Esophagus (tissue), 2 donors: Measurements from ENCODE around the gene FXYD2. TPM values are rescaled to one million over a fixed set of nuclear protein-coding genes. Genes with fewer than 3 reads are reported as not detected.

Experiments
- H3K27ac ChIP-seq, 2 donors: one replicate each; pipeline ENCODE4 v1.5.1; 2013; ENCODE audit warnings: low read depth in 2 of 2, mild to moderate bottlenecking in 2 of 2, inconsistent platforms in 1 of 2, low read length in 1 of 2, moderate library complexity in 1 of 2
- H3K27me3 ChIP-seq, 2 donors: one replicate each; pipeline ENCODE4 v1.6.1; 2013; ENCODE audit warnings: low read length in 2 of 2, control low read depth in 1 of 2, mild to moderate bottlenecking in 1 of 2; ENCODE audit not compliant: insufficient read depth in 2 of 2, control insufficient read depth in 1 of 2
- H3K36me3 ChIP-seq, 2 donors: one replicate each; pipeline ENCODE4 v1.6.1; 2013; ENCODE audit warnings: low read length in 1 of 2; ENCODE audit not compliant: control insufficient read depth in 2 of 2, insufficient read depth in 2 of 2
- H3K4me1 ChIP-seq, 2 donors: one replicate each; pipeline ENCODE4 v1.6.1; 2013; ENCODE audit warnings: low read length in 1 of 2; ENCODE audit not compliant: control insufficient read depth in 2 of 2, insufficient read depth in 2 of 2
- H3K4me3 ChIP-seq, 2 donors: one replicate each; pipeline ENCODE4 v1.5.1; 2013; ENCODE audit warnings: low read length in 2 of 2, mild to moderate bottlenecking in 2 of 2, low read depth in 1 of 2, moderate library complexity in 1 of 2
- H3K9me3 ChIP-seq, 2 donors: one replicate each; pipeline ENCODE4 v1.6.1; 2013; ENCODE audit warnings: mild to moderate bottlenecking in 2 of 2, low read depth in 1 of 2, low read length in 1 of 2, moderate library complexity in 1 of 2; ENCODE audit not compliant: control insufficient read depth in 2 of 2, insufficient read depth in 1 of 2
- WGBS, 2 donors: extraction: QIAGEN DNeasy Blood & Tissue Kit; methylation state at CpG; one replicate each; pipeline ENCODE4 v1.1.7; 2013; 5-methylcytosine and 5-hydroxymethylcytosine counted together
- polyA plus RNA-seq, 2 donors: library from polyadenylated mRNA; stranded (reverse); fragments of 200-250 nt; gene quantifications; one replicate each; pipeline ENCODE4 v1.2.3, GENCODE V29; 2013
- donor health status: healthy with polysubstance abuse.
- donor health status: Bipolar disorder and iron deficiency.

FXYD2 gene
- polyA plus RNA-seq, 2 donors, result 0.75 to 1.0 TPM

DNA sequence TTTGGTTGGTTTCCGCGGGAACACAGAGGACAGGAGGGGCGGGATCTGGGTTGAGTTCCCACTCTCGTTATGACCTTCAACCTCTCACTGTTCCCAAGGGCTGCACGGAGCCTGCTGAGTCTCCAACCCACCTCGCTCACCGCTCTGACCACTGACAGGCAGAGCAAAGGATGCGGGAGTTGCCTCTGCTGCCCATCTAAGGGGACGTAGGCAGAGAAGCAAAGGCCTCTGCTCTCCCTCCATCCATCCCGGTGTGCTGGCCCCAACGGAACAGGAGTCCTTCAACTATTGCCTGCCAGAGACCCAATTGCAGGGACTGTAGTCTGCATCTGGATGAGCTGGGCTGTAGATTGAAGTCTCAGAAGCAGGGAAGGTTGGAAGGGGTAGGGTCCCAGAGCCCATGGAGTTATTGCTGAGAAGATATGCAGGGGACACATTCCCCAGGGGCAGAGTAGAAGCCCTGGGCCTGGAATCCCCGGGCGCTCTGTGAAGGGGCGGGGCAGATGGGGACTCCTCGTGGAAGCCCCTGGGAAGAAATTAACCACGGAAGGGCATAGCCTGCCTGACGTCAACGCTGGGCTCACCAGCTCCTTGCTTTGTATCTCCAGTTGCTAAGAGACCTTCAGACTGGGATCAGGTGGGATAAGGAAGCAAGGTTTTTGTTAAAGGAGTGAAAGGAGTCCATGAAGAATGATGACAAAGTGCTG lies 12.7 kb upstream of the FXYD2 start:
- H3K27ac ChIP-seq, result no peak overlapping the region
- no peak overlapping the region for H3K4me3 ChIP-seq
- no peaks in the 10 kb centered on the region for H3K27me3 ChIP-seq
- H3K4me1 ChIP-seq, result peaks cover 0 to 5% of the 10 kb centered on the region in 2 donors
- H3K9me3 ChIP-seq, result no peaks in the 10 kb centered on the region
- no peaks in the 10 kb centered on the region for H3K36me3 ChIP-seq
- 67 to 72% methylated on average over 18 of the region's 18 CpGs for WGBS, 2 donors

DNA sequence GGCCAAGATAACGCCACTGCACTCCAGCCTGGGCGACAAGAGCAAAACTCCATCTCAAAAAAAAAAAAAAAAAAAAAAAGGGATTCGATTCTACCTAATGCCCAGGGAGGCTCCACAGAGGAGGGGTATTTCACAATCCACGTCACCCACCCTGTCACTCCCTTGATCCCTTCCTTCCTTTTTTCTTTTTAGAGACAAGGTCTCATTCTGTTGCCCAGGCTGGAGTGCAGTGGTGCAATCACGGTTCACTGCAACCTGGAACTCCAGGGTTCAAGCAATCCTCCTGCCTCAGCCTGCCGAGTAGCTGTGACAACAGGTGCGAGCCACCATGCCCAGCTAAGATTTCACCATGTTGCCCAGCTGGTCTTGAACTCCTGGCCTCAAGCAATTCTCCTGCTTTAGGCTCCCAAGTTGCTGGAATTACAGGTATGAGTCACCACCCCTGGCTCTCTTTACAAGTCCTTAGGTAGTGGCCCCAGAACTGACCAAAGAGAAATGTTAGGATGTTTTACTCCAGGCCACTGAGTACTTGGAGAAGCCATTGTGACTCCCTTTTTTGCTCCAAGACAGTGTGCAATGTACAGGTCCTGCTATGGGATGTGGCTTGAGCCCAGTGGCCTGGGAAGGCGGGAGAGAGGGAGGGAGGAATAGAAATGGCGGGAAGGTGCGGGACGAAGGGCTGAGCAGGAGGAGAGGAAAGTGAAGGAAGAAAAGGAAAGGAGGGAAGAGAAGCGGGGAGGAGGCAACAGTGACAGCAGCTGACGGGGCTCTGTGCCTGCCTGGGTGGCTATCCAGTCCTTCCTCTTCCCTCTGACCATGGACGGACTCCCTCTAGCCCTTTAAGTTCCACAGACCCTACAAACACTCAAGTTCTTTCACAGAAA lies 11.8 kb upstream of the FXYD2 start:
- Histone ChIP-seq H3K27me3 (no peaks in the 10 kb centered on the region), H3K27ac (no peak overlapping the region), H3K4me1 (peaks cover 0 to 5% of the 10 kb centered on the region in 2 donors), H3K4me3 (no peak overlapping the region), H3K9me3 (no peaks in the 10 kb centered on the region), H3K36me3 (no peaks in the 10 kb centered on the region)
- WGBS, 2 donors, result 85 to 88% methylated on average over 13 to 14 of the region's 14 CpGs

DNA sequence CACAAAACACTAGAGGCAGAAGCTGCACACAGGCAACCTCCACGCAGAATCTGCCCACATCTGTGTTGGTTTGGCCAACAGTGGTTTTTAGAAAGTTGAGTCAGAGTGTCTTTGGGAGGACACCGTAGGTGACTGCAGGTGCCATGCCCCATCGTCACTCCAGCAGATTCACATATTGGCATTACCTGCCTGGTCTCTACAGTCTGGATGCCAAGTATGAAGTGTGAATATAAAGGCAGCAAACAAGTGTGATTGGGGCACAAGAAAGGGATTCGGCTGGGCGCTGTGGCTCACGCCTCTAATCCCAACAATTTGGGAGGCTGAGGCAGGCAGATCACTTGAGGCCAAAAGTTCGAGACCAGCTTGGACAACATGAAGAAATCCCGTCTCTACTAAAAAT lies 11.0 kb upstream of the FXYD2 start:
- Histone ChIP-seq H3K27me3 (no peaks in the 10 kb centered on the region), H3K27ac (no peak overlapping the region), H3K36me3 (no peaks in the 10 kb centered on the region), H3K4me1 (peaks cover 0 to 5% of the 10 kb centered on the region in 2 donors), H3K9me3 (no peaks in the 10 kb centered on the region), H3K4me3 (no peak overlapping the region)
- 94 to 95% methylated on average over 8 of the region's 8 CpGs for WGBS, 2 donors

DNA sequence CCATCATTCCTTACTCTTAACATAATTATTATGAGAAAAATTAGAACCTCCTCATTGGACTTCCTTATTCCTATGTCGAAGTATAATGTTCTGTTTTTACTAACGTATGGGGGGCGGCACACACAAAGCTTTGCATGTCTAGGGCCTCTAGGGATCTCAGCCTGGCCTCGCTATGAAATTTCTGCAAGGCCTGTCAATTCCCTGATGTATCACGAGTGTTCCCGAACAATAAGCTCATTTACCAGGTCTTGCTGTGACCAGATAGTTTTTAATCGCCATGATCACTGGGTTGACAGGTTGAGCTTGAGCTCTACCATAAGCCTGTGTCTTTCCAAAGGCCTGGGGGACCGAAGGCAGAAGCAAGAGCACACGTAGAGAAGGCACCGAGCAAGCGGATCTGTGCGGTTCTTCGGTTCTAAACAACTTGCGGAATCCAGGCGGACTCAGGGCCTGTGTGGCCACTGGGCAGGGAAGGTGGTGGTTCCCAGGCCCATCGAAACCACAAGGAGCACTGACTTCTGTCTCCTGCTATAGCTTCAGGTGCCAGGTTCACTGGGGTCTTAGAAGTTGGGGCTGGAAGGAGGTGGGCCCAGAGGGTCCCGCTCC lies 10.4 kb upstream of the FXYD2 start:
- 90 to 93% methylated on average over 17 of the region's 17 CpGs for WGBS, 2 donors
- Histone ChIP-seq H3K4me3 (no peak overlapping the region), H3K27ac (no peak overlapping the region), H3K36me3 (no peaks in the 10 kb centered on the region), H3K4me1 (peaks cover 0 to 7% of the 10 kb centered on the region in 2 donors), H3K27me3 (no peaks in the 10 kb centered on the region), H3K9me3 (no peaks in the 10 kb centered on the region)

DNA sequence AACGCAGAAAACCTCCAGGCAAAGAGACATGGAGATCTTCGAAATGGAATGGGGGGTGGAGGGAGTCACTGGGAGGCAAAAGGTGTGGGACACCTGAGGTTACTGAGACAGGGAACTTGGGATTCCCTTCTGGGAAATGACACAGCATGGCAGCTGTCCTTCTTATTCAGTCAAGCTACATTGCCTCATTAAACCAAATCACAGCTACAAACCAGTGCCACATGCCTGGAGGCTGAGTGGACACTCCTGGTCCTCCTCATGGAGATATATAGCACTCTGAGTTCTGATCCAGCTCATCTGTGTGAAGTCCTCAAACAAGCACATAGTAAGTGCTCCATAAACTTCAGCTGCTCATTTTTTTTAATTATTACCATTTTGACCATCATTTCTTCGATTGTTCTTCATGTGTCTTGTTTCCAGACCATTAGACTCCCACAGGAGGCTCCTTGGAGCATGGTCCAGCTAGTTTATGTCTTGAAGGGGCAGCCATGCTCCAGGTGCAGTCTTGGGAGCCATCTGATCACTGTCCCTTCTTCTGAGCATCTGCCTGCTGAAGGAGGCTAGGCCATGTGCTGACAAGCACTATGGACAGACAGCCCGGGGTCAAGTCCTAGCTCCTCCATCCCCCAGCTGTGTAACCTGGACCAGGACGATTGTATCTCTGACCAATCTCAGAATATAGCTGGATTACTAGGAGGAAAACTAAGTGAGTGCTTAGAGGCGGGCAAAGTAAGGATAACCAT lies 9.7 kb upstream of the FXYD2 start:
- Histone ChIP-seq H3K36me3 (no peaks in the 10 kb centered on the region), H3K27ac (no peak overlapping the region), H3K27me3 (no peaks in the 10 kb centered on the region), H3K9me3 (no peaks in the 10 kb centered on the region), H3K4me3 (no peak overlapping the region), H3K4me1 (peaks cover 0 to 8% of the 10 kb centered on the region in 2 donors)
- 85 to 89% methylated on average over 6 of the region's 6 CpGs for WGBS, 2 donors

DNA sequence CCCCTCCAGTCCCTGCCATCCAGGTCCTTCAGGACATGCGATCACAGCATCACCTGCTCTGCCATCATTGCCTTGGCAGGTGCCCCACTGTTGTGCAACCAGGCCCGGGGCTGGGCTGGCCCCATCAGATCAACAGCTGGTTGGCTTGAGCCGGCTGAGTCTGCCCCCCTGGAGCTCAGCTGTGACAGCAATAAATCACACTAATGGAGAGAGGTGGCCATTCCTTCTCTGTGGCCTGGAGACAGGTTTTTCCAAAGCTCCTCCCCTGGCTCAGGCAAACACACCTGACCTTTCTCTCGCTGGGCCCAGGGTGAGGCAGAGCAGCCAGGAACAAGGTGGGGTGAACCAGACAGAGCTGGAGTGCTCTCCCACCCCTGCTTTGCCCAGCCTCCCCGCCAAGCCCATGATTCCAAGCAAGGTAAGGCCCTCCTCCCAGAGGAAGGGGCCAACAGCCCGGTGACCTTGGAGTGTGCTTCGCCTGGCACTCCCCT lies 8.9 kb upstream of the FXYD2 start:
- no peak overlapping the region for H3K27ac ChIP-seq
- H3K36me3 ChIP-seq, result no peaks in the 10 kb centered on the region
- WGBS, 2 donors, result 46 to 50% methylated on average over 7 of the region's 7 CpGs
- H3K9me3 ChIP-seq, result no peaks in the 10 kb centered on the region
- H3K27me3 ChIP-seq, result no peaks in the 10 kb centered on the region
- no peak overlapping the region for H3K4me3 ChIP-seq
- H3K4me1 ChIP-seq, result peaks cover 0 to 13% of the 10 kb centered on the region in 2 donors

DNA sequence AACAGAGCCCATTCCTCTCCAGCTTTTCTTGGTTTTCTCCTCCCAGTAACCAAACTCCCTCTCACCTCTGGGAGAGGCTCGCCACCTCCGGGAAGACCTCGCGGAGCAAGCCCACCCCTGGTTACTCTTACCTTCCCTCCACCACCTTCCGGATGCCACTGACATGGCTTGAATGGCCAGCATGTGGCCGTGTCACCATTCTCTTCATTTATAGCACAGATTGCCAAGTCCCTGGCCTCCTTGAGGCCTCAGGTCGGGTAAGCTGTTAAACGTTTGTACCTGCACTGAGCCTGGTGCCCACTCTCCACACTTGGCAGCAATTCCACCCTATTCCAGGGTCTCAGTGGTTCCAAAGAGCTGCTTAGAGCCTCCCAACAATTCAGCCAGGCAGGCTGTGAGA lies 8.0 kb upstream of the FXYD2 start:
- Histone ChIP-seq H3K27ac (no peak overlapping the region), H3K27me3 (no peaks in the 10 kb centered on the region), H3K9me3 (no peaks in the 10 kb centered on the region), H3K4me1 (peaks cover 0 to 13% of the 10 kb centered on the region in 2 donors), H3K4me3 (no peak overlapping the region), H3K36me3 (no peaks in the 10 kb centered on the region)
- 93 to 94% methylated on average over 8 of the region's 8 CpGs for WGBS, 2 donors

DNA sequence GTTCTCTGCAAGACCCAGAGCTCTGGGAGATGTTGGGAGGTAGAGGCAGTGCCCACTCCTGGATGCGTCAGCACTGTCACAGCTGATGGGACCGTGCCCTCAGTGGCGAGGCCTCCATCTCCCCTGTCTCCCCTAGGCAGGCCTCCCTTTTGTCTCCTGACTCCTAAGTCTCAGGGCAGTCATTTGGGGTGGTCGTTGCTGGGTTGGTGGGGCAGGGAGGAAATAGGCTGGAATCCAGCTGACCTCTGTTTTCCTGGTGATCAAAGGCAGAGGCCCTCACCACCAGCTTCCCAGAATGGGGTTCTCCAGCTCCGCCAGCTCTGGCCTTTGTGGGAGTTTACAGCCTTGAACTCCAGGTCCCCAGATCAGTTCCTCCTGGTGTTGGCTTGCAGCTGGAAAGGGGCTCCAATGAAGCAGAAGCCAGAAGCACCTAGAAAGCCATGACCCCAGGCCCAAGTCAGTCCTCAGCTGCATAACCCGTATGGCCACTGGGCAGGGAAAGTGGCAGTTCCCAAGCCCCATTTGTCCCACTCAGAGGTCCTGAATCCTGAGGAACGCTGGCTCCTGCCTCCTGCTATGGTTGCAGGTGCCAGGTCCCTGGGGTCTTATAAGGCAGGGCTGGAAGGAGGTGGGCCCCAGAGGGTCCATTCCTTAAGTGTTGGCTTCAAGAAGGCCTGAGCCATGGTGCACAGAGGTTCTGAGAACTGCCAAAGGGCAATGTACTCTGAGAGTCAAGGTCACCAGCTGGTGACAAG lies 7.3 kb upstream of the FXYD2 start:
- Histone ChIP-seq H3K4me3 (no peak overlapping the region), H3K27ac (no peak overlapping the region), H3K36me3 (no peaks in the 10 kb centered on the region), H3K4me1 (peaks cover 0 to 13% of the 10 kb centered on the region in 2 donors), H3K9me3 (no peaks in the 10 kb centered on the region), H3K27me3 (no peaks in the 10 kb centered on the region)
- 86 to 87% methylated on average over 7 of the region's 7 CpGs for WGBS, 2 donors
